Activated T-cell treated with anti-CD3 and anti-CD28 coated beads, Interleukin-2, amount 50 U/mL, for 72 hours (primary cell): ENCODE results near the gene PPP1R3A. TPM values are rescaled to one million over a fixed set of nuclear protein-coding genes. Genes with fewer than 3 reads are reported as not detected.

Experiments used
- ATAC-seq, 2 donors: fragments of 150-1000 bp; cut with Tn5 transposase; replicated peaks in 1 of 2; 2 replicates each; pipeline ENCODE4 v1.10.0; 2021; ENCODE audit warnings: moderate library complexity in 2 of 2, mild to moderate bottlenecking in 1 of 2
- DNase-seq, 2 donors: peaks; one replicate each; pipeline ENCODE4 v3.0.0; 2021 to 2022; ENCODE audit warnings: mixed read lengths in 1 of 2
- H3K27ac Mint-ChIP-seq: one replicate; pipeline ENCODE4 v1.8.0; 2022; ENCODE audit warnings: mild to moderate bottlenecking, moderate library complexity, mixed read lengths
- H3K27me3 Mint-ChIP-seq: one replicate; pipeline ENCODE4 v1.8.0; 2022; ENCODE audit warnings: low read depth, mixed read lengths
- H3K36me3 Mint-ChIP-seq, 2 donors: one replicate each; pipeline ENCODE4 v1.8.0; 2022; ENCODE audit warnings: mixed read lengths in 2 of 2, mild to moderate bottlenecking in 1 of 2; ENCODE audit not compliant: insufficient read depth in 2 of 2
- H3K4me1 Mint-ChIP-seq: one replicate; pipeline ENCODE4 v1.8.0; 2022; ENCODE audit warnings: low read depth, mixed read lengths
- H3K4me3 Mint-ChIP-seq, 2 donors: one replicate each; pipeline ENCODE4 v1.8.0; 2022; ENCODE audit warnings: mild to moderate bottlenecking in 2 of 2, mixed read lengths in 2 of 2, moderate library complexity in 2 of 2
- H3K9me3 Mint-ChIP-seq, 2 donors: one replicate each; pipeline ENCODE4 v1.8.0; 2022; ENCODE audit warnings: mixed read lengths in 2 of 2
- total RNA-seq, 2 donors: library from RNA; stranded (reverse); gene quantifications; one replicate each; pipeline ENCODE4 v1.2.3, GENCODE V29; 2022

Gene PPP1R3A
- total RNA-seq, 2 donors from 2014 or later: not detected

GRCh38 chr7:113912876-113913275 is 5.9 kb downstream of the PPP1R3A start:
- H3K4me3 Mint-ChIP-seq: no peak overlapping the region
- H3K27ac Mint-ChIP-seq: no peak overlapping the region
- H3K27me3 Mint-ChIP-seq: no peaks in the 10 kb centered on the region
- DNase-seq (no peak), ATAC-seq (no peak)
- no peaks in the 10 kb centered on the region for H3K36me3 Mint-ChIP-seq
- H3K9me3 Mint-ChIP-seq: no peaks in the 10 kb centered on the region
- H3K4me1 Mint-ChIP-seq: no peaks in the 10 kb centered on the region

DNA sequence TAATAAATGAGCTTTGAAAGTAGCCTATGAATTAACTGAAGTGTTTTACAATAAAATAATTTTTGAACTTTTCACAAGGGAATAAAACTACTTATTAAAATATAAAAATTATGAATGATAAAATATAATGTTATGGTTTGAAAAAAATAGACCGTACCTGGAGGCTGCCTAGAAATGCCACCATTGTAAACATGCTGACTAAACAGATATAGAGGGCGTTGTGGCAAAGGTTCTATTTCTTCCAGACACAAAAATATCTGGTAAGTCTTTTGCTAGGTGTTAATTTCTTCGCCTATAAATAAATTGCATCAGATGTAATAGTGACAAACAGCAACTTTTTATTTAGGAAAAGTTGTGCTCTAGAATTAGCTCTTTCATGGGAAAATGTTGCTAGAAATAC is 11.2 kb downstream of the PPP1R3A start:
- H3K27ac Mint-ChIP-seq: no peak overlapping the region
- no peaks in the 10 kb centered on the region for H3K27me3 Mint-ChIP-seq
- H3K9me3 Mint-ChIP-seq: peaks cover 0 to 2% of the 10 kb centered on the region in 2 donors
- DNase-seq (no peak), ATAC-seq (no peak)
- H3K36me3 Mint-ChIP-seq: no peaks in the 10 kb centered on the region
- H3K4me1 Mint-ChIP-seq: no peaks in the 10 kb centered on the region
- H3K4me3 Mint-ChIP-seq: no peak overlapping the region

DNA sequence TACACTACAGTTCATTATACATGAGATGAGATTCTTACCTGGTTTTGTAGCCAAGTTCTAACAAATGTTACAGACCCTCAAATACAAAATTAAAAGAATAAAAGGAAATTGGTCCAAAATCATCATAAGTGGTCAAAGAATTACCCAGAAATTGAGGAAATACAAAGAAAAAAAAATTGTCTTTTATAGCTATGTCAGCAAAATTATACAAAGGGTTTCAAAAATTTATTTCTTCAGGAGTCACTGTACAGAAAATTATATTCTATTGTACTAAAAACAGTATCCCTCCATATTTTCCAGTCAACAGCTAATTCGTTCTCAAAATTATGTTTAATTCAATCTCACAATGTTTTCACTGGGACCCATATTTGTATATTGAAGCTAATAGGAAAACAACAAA is 14.3 kb downstream of the PPP1R3A start:
- Mint-ChIP-seq H3K36me3 (no peaks in the 10 kb centered on the region), H3K27me3 (no peaks in the 10 kb centered on the region), H3K4me3 (no peak overlapping the region), H3K9me3 (peaks cover 0 to 2% of the 10 kb centered on the region in 2 donors), H3K27ac (no peak overlapping the region), H3K4me1 (no peaks in the 10 kb centered on the region)
- ATAC-seq (no peak), DNase-seq (no peak)

DNA sequence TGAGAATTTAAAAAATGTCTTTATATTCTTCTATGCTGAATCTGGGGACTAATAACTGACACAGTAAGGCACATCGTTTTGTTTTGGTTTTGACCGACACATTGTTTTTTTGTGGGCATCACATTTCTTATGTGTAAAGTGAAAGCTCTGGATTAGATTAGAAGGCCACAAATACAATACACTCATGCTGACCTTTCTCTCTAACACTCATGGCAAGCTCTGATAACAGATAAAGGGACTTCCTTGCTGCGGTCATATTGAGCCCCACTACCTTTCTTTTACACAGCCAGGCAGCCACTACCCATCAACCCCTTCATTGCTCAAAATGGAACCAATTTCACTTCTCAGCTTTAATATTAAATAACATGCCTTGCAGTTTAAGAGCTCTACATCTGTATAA is 26.0 kb downstream of the PPP1R3A start:
- no peak for DNase-seq
- Mint-ChIP-seq H3K4me1 (no peaks in the 10 kb centered on the region), H3K4me3 (no peak overlapping the region), H3K36me3 (no peaks in the 10 kb centered on the region), H3K9me3 (no peaks in the 10 kb centered on the region), H3K27me3 (no peaks in the 10 kb centered on the region), H3K27ac (no peak overlapping the region)
- no peak for ATAC-seq

DNA sequence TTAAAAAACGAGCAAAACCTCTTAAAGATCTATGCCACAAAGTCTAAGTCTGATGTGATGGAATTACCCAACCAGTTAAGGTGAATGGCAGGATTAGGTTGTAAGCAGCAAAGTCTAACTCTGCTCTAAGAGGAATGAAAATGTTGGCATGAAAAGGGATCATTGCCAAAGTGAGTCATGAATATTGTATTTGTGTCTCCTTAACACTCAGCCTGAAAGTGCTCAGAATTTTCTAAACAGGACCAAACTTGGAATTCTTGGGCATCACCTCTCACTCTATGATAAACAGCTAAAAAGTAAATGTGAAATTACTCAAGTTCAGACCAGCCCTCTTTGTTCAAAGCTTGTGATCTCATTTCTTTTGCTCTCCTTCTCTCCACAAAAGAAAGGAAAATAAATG is 27.0 kb downstream of the PPP1R3A start:
- no peak overlapping the region for H3K4me3 Mint-ChIP-seq
- H3K27me3 Mint-ChIP-seq: no peaks in the 10 kb centered on the region
- ATAC-seq: no peak
- no peak for DNase-seq
- H3K4me1 Mint-ChIP-seq: no peaks in the 10 kb centered on the region
- no peak overlapping the region for H3K27ac Mint-ChIP-seq
- H3K36me3 Mint-ChIP-seq: no peaks in the 10 kb centered on the region
- H3K9me3 Mint-ChIP-seq: no peaks in the 10 kb centered on the region

DNA sequence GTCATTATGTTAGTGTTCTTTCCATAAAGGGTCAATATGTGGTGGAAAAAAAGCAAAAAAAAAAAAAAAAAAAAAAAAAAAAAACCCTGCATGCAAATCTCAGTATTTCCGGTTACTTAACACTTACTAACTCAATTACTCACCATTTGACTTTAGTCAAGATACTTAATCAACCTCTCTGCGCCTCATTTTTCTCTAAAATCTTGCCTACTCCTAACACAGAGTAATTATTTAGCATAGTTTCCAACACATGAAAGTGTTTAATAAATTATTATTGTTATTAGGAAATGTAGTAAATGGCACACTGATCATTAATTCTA is 27.8 kb downstream of the PPP1R3A start:
- Mint-ChIP-seq H3K27me3 (no peaks in the 10 kb centered on the region), H3K36me3 (no peaks in the 10 kb centered on the region), H3K27ac (no peak overlapping the region), H3K9me3 (no peaks in the 10 kb centered on the region), H3K4me1 (no peaks in the 10 kb centered on the region), H3K4me3 (no peak overlapping the region)
- ATAC-seq (no peak), DNase-seq (no peak)

- no peak overlapping the region for H3K4me3 Mint-ChIP-seq
- H3K4me1 Mint-ChIP-seq: no peaks in the 10 kb centered on the region
- no peaks in the 10 kb centered on the region for H3K9me3 Mint-ChIP-seq
- no peaks in the 10 kb centered on the region for H3K36me3 Mint-ChIP-seq
- H3K27me3 Mint-ChIP-seq: no peaks in the 10 kb centered on the region
- DNase-seq (no peak), ATAC-seq (no peak)
- H3K27ac Mint-ChIP-seq: no peak overlapping the region
Measured at GRCh38 chr7:113890331-113891030, 28.3 kb downstream of the PPP1R3A start.

DNA sequence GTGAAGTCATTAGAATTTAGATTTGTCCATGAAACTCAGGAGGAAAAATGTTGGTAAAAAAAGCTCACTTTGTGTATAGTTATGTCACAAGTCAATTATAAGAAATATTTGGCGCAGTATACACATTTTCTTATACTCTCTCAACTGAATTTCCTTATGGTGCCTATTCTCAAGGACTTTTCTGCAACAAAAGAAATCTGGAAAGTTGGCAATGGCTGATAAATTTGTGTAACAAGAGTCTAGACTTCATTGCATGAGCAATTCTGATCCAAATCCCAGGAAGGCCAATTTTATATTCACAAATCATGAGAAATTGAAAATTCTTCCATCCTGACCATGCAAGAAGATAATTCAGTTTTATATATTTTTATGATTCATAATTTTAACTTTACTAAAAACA is 35.7 kb downstream of the PPP1R3A start:
- Mint-ChIP-seq H3K36me3 (no peaks in the 10 kb centered on the region), H3K9me3 (no peaks in the 10 kb centered on the region), H3K27me3 (no peaks in the 10 kb centered on the region), H3K4me3 (no peak overlapping the region), H3K27ac (no peak overlapping the region), H3K4me1 (no peaks in the 10 kb centered on the region)
- no peak for DNase-seq
- ATAC-seq: no peak

DNA sequence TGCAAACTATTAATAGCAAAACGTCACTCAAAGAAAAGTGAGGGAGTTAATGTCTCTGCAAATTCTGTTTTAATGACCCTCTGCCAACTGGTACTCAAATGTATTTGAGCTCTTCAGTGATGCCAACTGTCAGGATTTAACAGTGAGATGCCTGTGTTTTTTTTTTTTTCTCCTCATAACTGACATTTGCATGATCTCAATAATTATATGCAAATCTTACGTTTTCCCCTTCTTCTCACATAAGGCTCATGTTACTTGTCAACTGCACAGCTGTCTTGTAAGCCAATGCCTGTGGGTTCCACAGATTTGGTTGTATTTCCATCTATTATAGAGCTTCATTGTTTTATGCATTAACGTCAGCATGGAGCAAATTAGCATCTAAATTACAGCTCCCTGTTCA is 38.2 kb downstream of the PPP1R3A start:
- Mint-ChIP-seq H3K27me3 (no peaks in the 10 kb centered on the region), H3K9me3 (no peaks in the 10 kb centered on the region), H3K36me3 (no peaks in the 10 kb centered on the region), H3K4me3 (no peak overlapping the region), H3K4me1 (no peaks in the 10 kb centered on the region), H3K27ac (no peak overlapping the region)
- DNase-seq (no peak), ATAC-seq (no peak)

DNA sequence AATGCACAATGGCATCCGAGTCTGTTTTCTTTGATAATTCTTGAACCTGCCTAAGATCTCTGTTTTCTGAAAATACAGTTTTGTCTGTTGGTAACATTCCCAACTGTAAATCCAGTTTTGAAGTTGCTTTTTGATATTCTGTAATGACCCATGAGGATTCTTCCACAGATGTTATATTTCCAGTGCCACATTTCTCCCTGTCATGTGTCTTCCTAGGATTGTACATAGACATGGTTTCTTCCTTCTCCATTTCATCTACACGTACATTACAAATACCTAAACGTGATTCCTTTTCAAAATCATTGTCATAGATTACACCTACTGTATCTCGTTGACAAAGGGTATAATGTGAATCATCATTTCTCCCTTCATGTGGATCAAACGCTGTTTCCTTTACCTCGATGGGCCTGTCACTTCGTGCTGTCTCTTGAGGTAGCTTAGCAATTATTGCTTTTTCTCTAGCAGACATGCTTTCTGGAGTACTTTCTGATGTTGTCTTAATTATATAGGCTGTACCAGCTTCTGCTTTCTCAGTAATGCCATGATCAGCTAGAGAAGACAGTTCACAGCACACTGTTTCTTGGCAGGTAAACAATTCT is 40.3 kb downstream of the PPP1R3A start:
- DNase-seq (no peak), ATAC-seq (no peak)
- no peaks in the 10 kb centered on the region for H3K36me3 Mint-ChIP-seq
- H3K27ac Mint-ChIP-seq: no peak overlapping the region
- no peaks in the 10 kb centered on the region for H3K27me3 Mint-ChIP-seq
- H3K9me3 Mint-ChIP-seq: peaks cover 0 to 3% of the 10 kb centered on the region in 2 donors
- H3K4me3 Mint-ChIP-seq: no peak overlapping the region
- H3K4me1 Mint-ChIP-seq: no peaks in the 10 kb centered on the region

DNA sequence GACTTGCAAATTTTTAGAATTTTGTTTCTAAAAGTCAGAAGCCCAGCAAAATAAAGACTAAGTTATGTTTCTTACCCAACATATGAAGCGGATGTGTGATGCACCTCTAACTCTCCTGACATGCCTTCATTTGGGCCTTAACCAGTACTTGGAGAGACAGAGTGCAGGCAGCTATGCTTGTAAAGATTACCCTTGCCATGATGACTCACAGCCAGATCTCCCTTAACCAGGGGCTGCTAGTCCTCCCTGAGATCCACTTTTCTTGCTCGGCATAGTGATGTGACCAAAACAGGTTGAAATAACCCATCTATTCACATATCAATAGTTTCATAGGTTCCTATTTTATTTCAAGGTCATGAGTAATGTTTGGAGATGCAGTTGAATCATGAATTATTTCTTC is 43.6 kb downstream of the PPP1R3A start:
- Mint-ChIP-seq H3K4me1 (no peaks in the 10 kb centered on the region), H3K27me3 (no peaks in the 10 kb centered on the region), H3K4me3 (no peak overlapping the region), H3K36me3 (no peaks in the 10 kb centered on the region), H3K27ac (no peak overlapping the region), H3K9me3 (peaks cover 2 to 3% of the 10 kb centered on the region in 2 donors)
- ATAC-seq: no peak
- DNase-seq: no peak

GRCh38 chr7:113873554-113874151 is 45.2 kb downstream of the PPP1R3A start:
- Mint-ChIP-seq H3K27me3 (no peaks in the 10 kb centered on the region), H3K27ac (no peak overlapping the region), H3K36me3 (no peaks in the 10 kb centered on the region), H3K4me1 (no peaks in the 10 kb centered on the region), H3K9me3 (peaks cover 3 to 4% of the 10 kb centered on the region in 2 donors), H3K4me3 (no peak overlapping the region)
- DNase-seq: no peak
- ATAC-seq: no peak

GRCh38 chr7:113872981-113873380 is 45.8 kb downstream of the PPP1R3A start:
- H3K36me3 Mint-ChIP-seq: no peaks in the 10 kb centered on the region
- no peaks in the 10 kb centered on the region for H3K27me3 Mint-ChIP-seq
- ATAC-seq (no peak), DNase-seq (no peak)
- no peak overlapping the region for H3K4me3 Mint-ChIP-seq
- H3K4me1 Mint-ChIP-seq: no peaks in the 10 kb centered on the region
- H3K27ac Mint-ChIP-seq: no peak overlapping the region
- H3K9me3 Mint-ChIP-seq: peaks cover 3 to 4% of the 10 kb centered on the region in 2 donors

- H3K27ac Mint-ChIP-seq: no peak overlapping the region
- no peaks in the 10 kb centered on the region for H3K27me3 Mint-ChIP-seq
- peaks cover 0 to 6% of the 10 kb centered on the region in 2 donors for H3K9me3 Mint-ChIP-seq
- no peak for ATAC-seq
- no peak overlapping the region for H3K4me3 Mint-ChIP-seq
- DNase-seq: no peak
- no peaks in the 10 kb centered on the region for H3K4me1 Mint-ChIP-seq
- H3K36me3 Mint-ChIP-seq: no peaks in the 10 kb centered on the region
Measured at GRCh38 chr7:113867325-113867724, 51.5 kb downstream of the PPP1R3A start.
